GM23338 (cell line): ENCODE results near the gene SYNPO2. TPM values are rescaled to one million over a fixed set of nuclear protein-coding genes. Genes with fewer than 3 reads are reported as not detected.

Source experiments
- ATAC-seq: fragments of 200-7000 bp; cut with Tn5 transposase; 3 replicates; pipeline ENCODE4 v1.9.1; 2020
- DNase-seq: peaks from one replicate; pipeline ENCODE4 v3.0.0-alpha.2; 2015; ENCODE audit warnings: low spot score
- H2AFZ ChIP-seq: fragments of 200-600 bp; sonication (generic); 2 replicates; pipeline ENCODE4 v1.8.0; 2016; ENCODE audit warnings: antibody characterized with exemption, mild to moderate bottlenecking, moderate library complexity
- H3F3A ChIP-seq: fragments of 200-600 bp; sonication (generic); replicated peaks from 2 replicates; pipeline ENCODE4 v1.8.0; 2017; ENCODE audit warnings: antibody characterized with exemption, mixed run types, low read depth
- H3K27ac ChIP-seq: fragments of 200-600 bp; sonication (generic); 2 replicates; pipeline ENCODE4 v1.6.1; 2016; ENCODE audit warnings: low read depth
- H3K27me3 ChIP-seq: fragments of 200-600 bp; sonication (generic); 2 replicates; pipeline ENCODE4 v1.8.0; 2016; ENCODE audit warnings: mild to moderate bottlenecking, mixed run types, moderate library complexity; ENCODE audit not compliant: insufficient read depth
- H3K36me3 ChIP-seq: fragments of 200-600 bp; sonication (generic); 2 replicates; pipeline ENCODE4 v1.8.0; 2016; ENCODE audit warnings: mild to moderate bottlenecking; ENCODE audit not compliant: insufficient read depth
- H3K4me1 ChIP-seq: fragments of 200-600 bp; sonication (generic); 2 replicates; pipeline ENCODE4 v1.8.0; 2016; ENCODE audit warnings: mild to moderate bottlenecking, moderate library complexity; ENCODE audit not compliant: insufficient read depth
- H3K4me2 ChIP-seq: fragments of 200-600 bp; sonication (generic); 2 replicates; pipeline ENCODE4 v1.7.1; 2017; ENCODE audit warnings: mixed run types
- H3K4me3 ChIP-seq: fragments of 200-600 bp; sonication (generic); 2 replicates; pipeline ENCODE4 v1.6.1; 2016; ENCODE audit warnings: mixed run types
- H3K79me2 ChIP-seq: fragments of 200-600 bp; sonication (generic); replicated peaks from 2 replicates; pipeline ENCODE4 v1.8.0; 2017; ENCODE audit warnings: mild to moderate bottlenecking; ENCODE audit not compliant: insufficient read depth
- H3K9me2 ChIP-seq: fragments of 200-600 bp; sonication (generic); 2 replicates; pipeline ENCODE4 v1.8.0; 2017; ENCODE audit not compliant: insufficient read depth
- H4K20me1 ChIP-seq: fragments of 200-600 bp; sonication (generic); replicated peaks from 2 replicates; pipeline ENCODE4 v1.8.0; 2017; ENCODE audit warnings: mild to moderate bottlenecking; ENCODE audit not compliant: insufficient read depth
- H3K27ac Mint-ChIP-seq: 2 replicates; pipeline ENCODE4 v1.8.0; 2020; ENCODE audit warnings: inconsistent platforms, mild to moderate bottlenecking, moderate library complexity, mixed read lengths
- H3K27me3 Mint-ChIP-seq: 3 replicates; pipeline ENCODE4 v1.8.0; 2022; ENCODE audit warnings: low read depth, mild to moderate bottlenecking, moderate library complexity, mixed read lengths, inconsistent platforms; ENCODE audit not compliant: insufficient read depth, poor library complexity
- H3K36me3 Mint-ChIP-seq: 3 replicates; pipeline ENCODE4 v1.8.0; 2021; ENCODE audit warnings: low read depth, mild to moderate bottlenecking, inconsistent platforms, moderate library complexity, mixed read lengths
- H3K4me1 Mint-ChIP-seq: 3 replicates; pipeline ENCODE4 v1.8.0; 2020; ENCODE audit warnings: mild to moderate bottlenecking, inconsistent platforms, mixed read lengths
- H3K4me3 Mint-ChIP-seq: 3 replicates; pipeline ENCODE4 v1.8.0; 2021; ENCODE audit warnings: moderate library complexity, mild to moderate bottlenecking, inconsistent platforms, mixed read lengths
- H3K9me3 Mint-ChIP-seq: 3 replicates; pipeline ENCODE4 v1.8.0; 2020; ENCODE audit warnings: moderate library complexity, mild to moderate bottlenecking, inconsistent platforms, mixed read lengths
- CREB1 ChIP-seq: fragments of 250-450 bp; sonication (Bioruptor Pico); IDR thresholded peaks from 2 replicates; pipeline ENCODE4 v1.5.0; 2020; ENCODE audit warnings: low read depth, mild to moderate bottlenecking, moderate library complexity
- ETS1 ChIP-seq: IDR thresholded peaks from 2 replicates; pipeline ENCODE4 v1.6.1; 2016; ENCODE audit warnings: antibody characterized with exemption
- EZH2 ChIP-seq: fragments of 200-600 bp; sonication (generic); IDR thresholded peaks from one replicate; pipeline ENCODE4 v1.8.0; 2017; ENCODE audit warnings: antibody characterized with exemption, mild to moderate bottlenecking, low read depth; ENCODE audit not compliant: unreplicated experiment
- EZH2phosphoT487 ChIP-seq: fragments of 200-600 bp; sonication (generic); IDR thresholded peaks from one replicate; pipeline ENCODE4 v1.8.1; 2018; ENCODE audit warnings: antibody characterized with exemption; ENCODE audit not compliant: unreplicated experiment
- JUNB ChIP-seq: IDR thresholded peaks from one replicate; pipeline ENCODE4 v1.6.1; 2016; ENCODE audit warnings: antibody characterized with exemption; ENCODE audit not compliant: unreplicated experiment
- NANOG ChIP-seq: IDR thresholded peaks from 2 replicates; pipeline ENCODE4 v1.6.1; 2016; ENCODE audit warnings: antibody characterized with exemption, borderline replicate concordance
- POLR2AphosphoS5 ChIP-seq: IDR thresholded peaks from 2 replicates; pipeline ENCODE4 v1.6.1; 2016; ENCODE audit warnings: antibody characterized with exemption, low read depth
- STAT1 ChIP-seq: IDR thresholded peaks from one replicate; pipeline ENCODE4 v1.6.1; 2016; ENCODE audit warnings: antibody characterized with exemption; ENCODE audit not compliant: unreplicated experiment
- ZNF114 ChIP-seq: fragments of 250-450 bp; sonication (Bioruptor Pico); IDR thresholded peaks from 2 replicates; pipeline ENCODE4 v1.5.0; 2020; ENCODE audit warnings: mild to moderate bottlenecking, moderate library complexity
- polyA plus RNA-seq: library from polyadenylated mRNA; unstranded; fragments of >200 nt; fragmentation: Nextera tagmentation; extraction: Ambion mirVana; gene quantifications from 2 replicates; pipeline ENCODE4 v1.2.1, GENCODE V29; 2016
- total RNA-seq: library from RNA; depleted of rRNA; stranded (reverse); fragments of >200 nt; shearing (Covaris generic); gene quantifications from 2 replicates; pipeline ENCODE4 v1.2.3, GENCODE V29; 2014
- TF ChIP-seq, protein P1 (sequence below): IDR thresholded peaks from one replicate; pipeline ENCODE4 v1.6.1; 2018; ENCODE audit warnings: antibody characterized with exemption; ENCODE audit not compliant: unreplicated experiment
- TF ChIP-seq, protein P2 (sequence below), 2 experiments: fragments of 200-600 bp in 1 of 2; sonication (generic) in 1 of 2; conservative IDR thresholded peaks; 2 replicates each; pipeline versions ENCODE4 v1.5.1 to v1.6.1; 2016 to 2017; ENCODE audit warnings: antibody characterized with exemption in 2 of 2, low read depth in 2 of 2, mild to moderate bottlenecking in 2 of 2, moderate library complexity in 1 of 2

The SYNPO2 gene
- total and polyA plus RNA-seq, 2 experiments from 2014 or later: 2.1 to 3.4 TPM

- Histone ChIP-seq H2AFZ (no peak overlapping the region), H3K27me3 (no peaks in the 10 kb centered on the region), H3K4me3 (no peak overlapping the region), H3K4me1 (peaks cover 37% of the 10 kb centered on the region), H3K9me2 (no peaks in the 10 kb centered on the region), H3K4me2 (no peak overlapping the region), H3K79me2 (peaks cover 5% of the 10 kb centered on the region), H3F3A (peaks cover 5% of the 10 kb centered on the region; the same call in 1 of the 2 replicates), H3K27ac (no peak overlapping the region), H3K36me3 (no peaks in the 10 kb centered on the region), H4K20me1 (no peaks in the 10 kb centered on the region)
- H3K27me3 Mint-ChIP-seq: peaks cover 2% of the 10 kb centered on the region
- no peak for TF ChIP-seq STAT1
- TF ChIP-seq EZH2: no peak
- no peak for TF ChIP-seq NANOG
- no peak for TF ChIP-seq ETS1
- ATAC-seq (no peak), DNase-seq (no peak)
- no peak overlapping the region for H3K4me3 Mint-ChIP-seq
- H3K4me1 Mint-ChIP-seq: peaks cover 44% of the 10 kb centered on the region
- no peaks in the 10 kb centered on the region for H3K9me3 Mint-ChIP-seq
- no peak overlapping the region for H3K27ac Mint-ChIP-seq
- 0 out of 3 replicates have a peak, but pooled peaks cover under 1% of the 10 kb centered on the region for H3K36me3 Mint-ChIP-seq
Observed at GRCh38 chr4:118846979-118847378, 41.7 kb upstream of the SYNPO2 start.

GRCh38 chr4:118848242-118848641, 40.4 kb upstream of the SYNPO2 start:
- Mint-ChIP-seq H3K36me3 (peaks cover 6% of the 10 kb centered on the region; the same call in 2 of the 3 replicates), H3K27ac (no peak overlapping the region; the same call in 1 of the 2 replicates), H3K9me3 (no peaks in the 10 kb centered on the region), H3K4me3 (no peak overlapping the region), H3K27me3 (peaks cover 3% of the 10 kb centered on the region), H3K4me1 (peaks cover 49% of the 10 kb centered on the region)
- Histone ChIP-seq H4K20me1 (no peaks in the 10 kb centered on the region), H3K9me2 (no peaks in the 10 kb centered on the region), H2AFZ (no peak overlapping the region), H3K79me2 (peaks cover 18% of the 10 kb centered on the region), H3K4me3 (no peak overlapping the region), H3K27ac (peak overlapping the region; percentile 83), H3K4me2 (peak overlapping the region; percentile 79; the same call in 1 of the 2 replicates), H3K4me1 (peaks cover 43% of the 10 kb centered on the region), H3K27me3 (no peaks in the 10 kb centered on the region), H3F3A (peaks cover 5% of the 10 kb centered on the region; the same call in 1 of the 2 replicates), H3K36me3 (no peaks in the 10 kb centered on the region)
- DNase-seq: no peak
- ATAC-seq: no peak
- TF ChIP-seq NANOG (no peak), CREB1 (CRISPR knock-in tag) (no peak), POLR2AphosphoS5 (no peak), EZH2phosphoT487 (no peak), EZH2 (no peak), JUNB (no peak), ZNF114 (no peak)
- TF ChIP-seq, protein P1, sequence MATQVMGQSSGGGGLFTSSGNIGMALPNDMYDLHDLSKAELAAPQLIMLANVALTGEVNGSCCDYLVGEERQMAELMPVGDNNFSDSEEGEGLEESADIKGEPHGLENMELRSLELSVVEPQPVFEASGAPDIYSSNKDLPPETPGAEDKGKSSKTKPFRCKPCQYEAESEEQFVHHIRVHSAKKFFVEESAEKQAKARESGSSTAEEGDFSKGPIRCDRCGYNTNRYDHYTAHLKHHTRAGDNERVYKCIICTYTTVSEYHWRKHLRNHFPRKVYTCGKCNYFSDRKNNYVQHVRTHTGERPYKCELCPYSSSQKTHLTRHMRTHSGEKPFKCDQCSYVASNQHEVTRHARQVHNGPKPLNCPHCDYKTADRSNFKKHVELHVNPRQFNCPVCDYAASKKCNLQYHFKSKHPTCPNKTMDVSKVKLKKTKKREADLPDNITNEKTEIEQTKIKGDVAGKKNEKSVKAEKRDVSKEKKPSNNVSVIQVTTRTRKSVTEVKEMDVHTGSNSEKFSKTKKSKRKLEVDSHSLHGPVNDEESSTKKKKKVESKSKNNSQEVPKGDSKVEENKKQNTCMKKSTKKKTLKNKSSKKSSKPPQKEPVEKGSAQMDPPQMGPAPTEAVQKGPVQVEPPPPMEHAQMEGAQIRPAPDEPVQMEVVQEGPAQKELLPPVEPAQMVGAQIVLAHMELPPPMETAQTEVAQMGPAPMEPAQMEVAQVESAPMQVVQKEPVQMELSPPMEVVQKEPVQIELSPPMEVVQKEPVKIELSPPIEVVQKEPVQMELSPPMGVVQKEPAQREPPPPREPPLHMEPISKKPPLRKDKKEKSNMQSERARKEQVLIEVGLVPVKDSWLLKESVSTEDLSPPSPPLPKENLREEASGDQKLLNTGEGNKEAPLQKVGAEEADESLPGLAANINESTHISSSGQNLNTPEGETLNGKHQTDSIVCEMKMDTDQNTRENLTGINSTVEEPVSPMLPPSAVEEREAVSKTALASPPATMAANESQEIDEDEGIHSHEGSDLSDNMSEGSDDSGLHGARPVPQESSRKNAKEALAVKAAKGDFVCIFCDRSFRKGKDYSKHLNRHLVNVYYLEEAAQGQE: no peak
- TF ChIP-seq, protein P2, sequence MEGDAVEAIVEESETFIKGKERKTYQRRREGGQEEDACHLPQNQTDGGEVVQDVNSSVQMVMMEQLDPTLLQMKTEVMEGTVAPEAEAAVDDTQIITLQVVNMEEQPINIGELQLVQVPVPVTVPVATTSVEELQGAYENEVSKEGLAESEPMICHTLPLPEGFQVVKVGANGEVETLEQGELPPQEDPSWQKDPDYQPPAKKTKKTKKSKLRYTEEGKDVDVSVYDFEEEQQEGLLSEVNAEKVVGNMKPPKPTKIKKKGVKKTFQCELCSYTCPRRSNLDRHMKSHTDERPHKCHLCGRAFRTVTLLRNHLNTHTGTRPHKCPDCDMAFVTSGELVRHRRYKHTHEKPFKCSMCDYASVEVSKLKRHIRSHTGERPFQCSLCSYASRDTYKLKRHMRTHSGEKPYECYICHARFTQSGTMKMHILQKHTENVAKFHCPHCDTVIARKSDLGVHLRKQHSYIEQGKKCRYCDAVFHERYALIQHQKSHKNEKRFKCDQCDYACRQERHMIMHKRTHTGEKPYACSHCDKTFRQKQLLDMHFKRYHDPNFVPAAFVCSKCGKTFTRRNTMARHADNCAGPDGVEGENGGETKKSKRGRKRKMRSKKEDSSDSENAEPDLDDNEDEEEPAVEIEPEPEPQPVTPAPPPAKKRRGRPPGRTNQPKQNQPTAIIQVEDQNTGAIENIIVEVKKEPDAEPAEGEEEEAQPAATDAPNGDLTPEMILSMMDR (conservative IDR thresholded peaks at IDR 0.05; ENCODE audit: low read depth in 2 of 2): no peak
